ENCODE measurements around the gene MGAT5B. TPM values are rescaled to one million over a fixed set of nuclear protein-coding genes. Genes with fewer than 3 reads are reported as not detected.

MGAT5B gene
- total and polyA plus RNA-seq, 2 of the 13 experiments (the other 11 are each of a cell fraction or from before 2014, with no cell fraction given): 0.07 to 0.13 TPM

DNA sequence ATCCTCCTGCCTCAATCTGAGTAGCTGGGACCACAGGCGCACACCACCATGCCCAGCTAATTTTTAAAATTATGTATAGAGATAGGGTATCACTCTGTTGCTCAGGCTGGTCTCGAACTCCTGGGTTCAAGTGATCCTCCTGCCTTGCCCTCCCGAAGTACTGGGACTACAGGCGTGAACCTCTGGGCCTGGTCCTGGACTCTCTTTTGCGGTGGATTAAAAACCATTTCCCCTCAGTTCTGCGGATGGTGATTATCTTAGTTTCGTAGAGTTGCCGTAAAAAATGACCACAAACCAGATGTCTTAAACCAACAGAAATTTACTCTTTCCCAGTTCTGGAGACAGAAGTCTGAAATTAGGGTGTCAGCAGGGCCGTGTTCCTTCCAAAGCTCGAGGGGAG is 28.8 kb downstream of the MGAT5B start:
- ChIA-PET CTCF (ENCODE audit: low intra/inter-chr PET ratio, low total read pairs) (no interaction called here), POLR2A (no interaction called here)
- Histone ChIP-seq H3K27ac (ENCODE audit: extremely low read length, insufficient read depth, low read length) (no peak overlapping the region), H4K20me1 (ENCODE audit: insufficient read depth, low read length) (no peaks in the 10 kb centered on the region; the same call in 1 of the 2 replicates), H3K4me2 (ENCODE audit: low read depth, low read length) (no peak overlapping the region), H3K9ac (ENCODE audit: insufficient read depth, low read depth, low read length) (no peak overlapping the region), H3K79me2 (ENCODE audit: insufficient read depth, low read length) (no peaks in the 10 kb centered on the region), H3K4me1 (ENCODE audit: insufficient read depth, low read length) (no peaks in the 10 kb centered on the region), H3K9me3 (ENCODE audit: low read length) (no peaks in the 10 kb centered on the region), H3K4me3 (replicated peaks in 1 of 3; ENCODE audit: insufficient read depth in 1 of 3, low read depth in 2 of 3, low read length in 3 of 3) (no peak overlapping the region), H3K36me3 (replicated peaks in 1 of 2; ENCODE audit: control insufficient read depth in 1 of 2, insufficient read depth in 2 of 2, low read length in 2 of 2) (no peaks in the 10 kb centered on the region), H2AFZ (ENCODE audit: low read length) (no peak overlapping the region), H3K27me3 (ENCODE audit: control insufficient read depth in 1 of 2, insufficient read depth in 2 of 2, low read length in 2 of 2) (peaks cover 13 to 65% of the 10 kb centered on the region in 2 experiments; a peak in 4 of 5 replicates)
- in situ Hi-C loops (cut with HindIII; ENCODE audit: extremely low pct_ligation_motif_present, low pct_unique_long_range_greater_than_20kb) (loop anchor here (10.0 kb wide), 1 partner anchor 62 kb away; no protein-coding TSS in a partner anchor), intact Hi-C loops (cut with micrococcal nuclease; ENCODE audit: unreplicated experiment) (no loop called here)
- WGBS (ENCODE audit: low lambda C conversion rate): 49% methylated on average over 10 of the region's 10 CpGs
- no peak for TF ChIP-seq ATF7 (IDR thresholded peaks at IDR 0.05)
- TF ChIP-seq ATF7 (CRISPR knock-in tag; IDR thresholded peaks at IDR 0.05): no peak
- TF ChIP-seq, protein P1, sequence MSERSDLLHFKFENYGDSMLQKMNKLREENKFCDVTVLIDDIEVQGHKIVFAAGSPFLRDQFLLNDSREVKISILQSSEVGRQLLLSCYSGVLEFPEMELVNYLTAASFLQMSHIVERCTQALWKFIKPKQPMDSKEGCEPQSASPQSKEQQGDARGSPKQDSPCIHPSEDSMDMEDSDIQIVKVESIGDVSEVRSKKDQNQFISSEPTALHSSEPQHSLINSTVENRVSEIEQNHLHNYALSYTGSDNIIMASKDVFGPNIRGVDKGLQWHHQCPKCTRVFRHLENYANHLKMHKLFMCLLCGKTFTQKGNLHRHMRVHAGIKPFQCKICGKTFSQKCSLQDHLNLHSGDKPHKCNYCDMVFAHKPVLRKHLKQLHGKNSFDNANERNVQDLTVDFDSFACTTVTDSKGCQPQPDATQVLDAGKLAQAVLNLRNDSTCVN (CRISPR knock-in tag; IDR thresholded peaks at IDR 0.05; ENCODE audit: borderline replicate concordance): no peak
- no peak for TF ChIP-seq ZNF251 (CRISPR knock-in tag; IDR thresholded peaks at IDR 0.05)
- no peak for TF ChIP-seq MED13 (CRISPR knock-in tag; IDR thresholded peaks at IDR 0.05)
- no peak for TF ChIP-seq KLF9 (CRISPR knock-in tag; IDR thresholded peaks at IDR 0.05; ENCODE audit: low read depth)
- TF ChIP-seq PRMT3 (CRISPR knock-in tag; IDR thresholded peaks at IDR 0.05; ENCODE audit: borderline replicate concordance, low read depth): no peak
- no peak for TF ChIP-seq CENPX (CRISPR knock-in tag; IDR thresholded peaks at IDR 0.05)
- no peak for TF ChIP-seq ZNF484 (CRISPR knock-in tag; IDR thresholded peaks at IDR 0.05; ENCODE audit: borderline replicate concordance, low read depth)
- no peak for TF ChIP-seq EZH2 (conservative IDR thresholded peaks at IDR 0.05; ENCODE audit: low read depth, low read length)
- TF ChIP-seq ZNF75D (CRISPR knock-in tag; IDR thresholded peaks at IDR 0.05; ENCODE audit: borderline replicate concordance): no peak
- TF ChIP-seq HNRNPUL1 (IDR thresholded peaks at IDR 0.05; ENCODE audit: low read depth, low read length): no peak
- no peak for TF ChIP-seq MBNL3 (CRISPR knock-in tag; conservative IDR thresholded peaks at IDR 0.05)
- TF ChIP-seq ZBTB20 (CRISPR knock-in tag; IDR thresholded peaks at IDR 0.05; ENCODE audit: borderline replicate concordance, low read depth): no peak
- no peak for TF ChIP-seq RARA (CRISPR knock-in tag; IDR thresholded peaks at IDR 0.05)
- TF ChIP-seq TCF7L2 (IDR thresholded peaks at IDR 0.05; ENCODE audit: low read depth, low read length): no peak
- no peak for TF ChIP-seq MYC (CRISPR knock-in tag; IDR thresholded peaks at IDR 0.05; ENCODE audit: borderline replicate concordance)
- TF ChIP-seq ZNF34 (CRISPR knock-in tag; IDR thresholded peaks at IDR 0.05; ENCODE audit: borderline replicate concordance): no peak
- no peak for TF ChIP-seq FOXK1 (CRISPR knock-in tag; IDR thresholded peaks at IDR 0.05; ENCODE audit: borderline replicate concordance, low read depth)
- TF ChIP-seq, protein P2, sequence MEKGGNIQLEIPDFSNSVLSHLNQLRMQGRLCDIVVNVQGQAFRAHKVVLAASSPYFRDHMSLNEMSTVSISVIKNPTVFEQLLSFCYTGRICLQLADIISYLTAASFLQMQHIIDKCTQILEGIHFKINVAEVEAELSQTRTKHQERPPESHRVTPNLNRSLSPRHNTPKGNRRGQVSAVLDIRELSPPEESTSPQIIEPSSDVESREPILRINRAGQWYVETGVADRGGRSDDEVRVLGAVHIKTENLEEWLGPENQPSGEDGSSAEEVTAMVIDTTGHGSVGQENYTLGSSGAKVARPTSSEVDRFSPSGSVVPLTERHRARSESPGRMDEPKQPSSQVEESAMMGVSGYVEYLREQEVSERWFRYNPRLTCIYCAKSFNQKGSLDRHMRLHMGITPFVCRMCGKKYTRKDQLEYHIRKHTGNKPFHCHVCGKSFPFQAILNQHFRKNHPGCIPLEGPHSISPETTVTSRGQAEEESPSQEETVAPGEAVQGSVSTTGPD (CRISPR knock-in tag; IDR thresholded peaks at IDR 0.05): no peak
- no peak for TF ChIP-seq ZNF557 (CRISPR knock-in tag; IDR thresholded peaks at IDR 0.05)
- ATAC-seq (no peak), FAIRE-seq (no peak), DNase-seq (ENCODE audit: low spot score) (no peak)
- BruUV-seq (replicated peaks): no TSS peak

Measured in HepG2 (cell line).